Nephron (organoid): ENCODE results near the gene EZR.

Experiments used
- H3K27ac Mint-ChIP-seq, 3 experiments: 2 replicates each; pipeline ENCODE4 v1.8.0; 2020; ENCODE audit warnings: mixed read lengths in 3 of 3, mild to moderate bottlenecking in 2 of 3, moderate library complexity in 1 of 3
- H3K27me3 Mint-ChIP-seq: 2 replicates; pipeline ENCODE4 v1.8.0; 2021; ENCODE audit warnings: low read depth, mild to moderate bottlenecking, moderate library complexity, mixed read lengths
- H3K36me3 Mint-ChIP-seq: 2 replicates; pipeline ENCODE4 v1.8.0; 2020; ENCODE audit warnings: low read depth, mixed read lengths
- H3K4me1 Mint-ChIP-seq: 2 replicates; pipeline ENCODE4 v1.8.0; 2020; ENCODE audit warnings: mixed read lengths
- H3K4me3 Mint-ChIP-seq, 3 experiments: 2 replicates each; pipeline ENCODE4 v1.8.0; 2020; ENCODE audit warnings: mild to moderate bottlenecking in 3 of 3, mixed read lengths in 3 of 3, moderate library complexity in 2 of 3
- H3K9me3 Mint-ChIP-seq: 2 replicates; pipeline ENCODE4 v1.8.0; 2020; ENCODE audit warnings: mixed read lengths
- CTCF ChIP-seq, 3 experiments: fragments of 200-600 bp; sonication (generic); IDR thresholded peaks; one replicate each; pipeline ENCODE4 v1.5.0; 2021; ENCODE audit warnings: antibody characterized with exemption in 3 of 3; ENCODE audit not compliant: unreplicated experiment in 3 of 3

Gene EZR

GRCh38 chr6:158853072-158853879 lies 34.1 kb upstream of the EZR start:
- Mint-ChIP-seq H3K9me3 (no peaks in the 10 kb centered on the region), H3K4me1 (peaks cover 6% of the 10 kb centered on the region)

GRCh38 chr6:158852312-158853071 lies 33.3 kb upstream of the EZR start:
- H3K9me3 Mint-ChIP-seq, result no peaks in the 10 kb centered on the region
- no peak for TF ChIP-seq CTCF (IDR thresholded peaks at IDR 0.05; ENCODE audit: unreplicated experiment in 3 of 3)
- H3K27ac Mint-ChIP-seq, result no peak overlapping the region
- H3K27me3 Mint-ChIP-seq, result peaks cover under 1% of the 10 kb centered on the region
- H3K36me3 Mint-ChIP-seq, result no peaks in the 10 kb centered on the region
- peaks cover 6% of the 10 kb centered on the region for H3K4me1 Mint-ChIP-seq
- no peak overlapping the region for H3K4me3 Mint-ChIP-seq

More at GRCh38 chr6:158853072-158853879, 34.1 kb upstream of the EZR start:
- Mint-ChIP-seq H3K4me3 (no peak overlapping the region), H3K36me3 (no peaks in the 10 kb centered on the region), H3K27ac (no peak overlapping the region), H3K27me3 (no peaks in the 10 kb centered on the region)
- no peak for TF ChIP-seq CTCF (IDR thresholded peaks at IDR 0.05; ENCODE audit: unreplicated experiment in 3 of 3)

GRCh38 chr6:158850807-158851115 lies 31.6 kb upstream of the EZR start:
- peaks cover 10% of the 10 kb centered on the region for H3K27me3 Mint-ChIP-seq
- TF ChIP-seq CTCF (IDR thresholded peaks at IDR 0.05; ENCODE audit: unreplicated experiment in 3 of 3), result no peak
- no peaks in the 10 kb centered on the region for H3K36me3 Mint-ChIP-seq
- no peaks in the 10 kb centered on the region for H3K9me3 Mint-ChIP-seq
- H3K4me1 Mint-ChIP-seq, result peaks cover 6% of the 10 kb centered on the region
- H3K27ac Mint-ChIP-seq, result peak overlapping the region in 1 of 3 experiments; percentile 14
- no peak overlapping the region for H3K4me3 Mint-ChIP-seq

GRCh38 chr6:158849899-158850806 lies 31.0 kb upstream of the EZR start:
- peaks cover 6% of the 10 kb centered on the region for H3K4me1 Mint-ChIP-seq
- no peaks in the 10 kb centered on the region for H3K36me3 Mint-ChIP-seq
- peaks cover 10% of the 10 kb centered on the region for H3K27me3 Mint-ChIP-seq
- TF ChIP-seq CTCF (IDR thresholded peaks at IDR 0.05; ENCODE audit: unreplicated experiment in 3 of 3), result no peak
- peak overlapping the region in 2 of 3 experiments; percentile 5 to 14 for H3K27ac Mint-ChIP-seq
- H3K9me3 Mint-ChIP-seq, result no peaks in the 10 kb centered on the region
- H3K4me3 Mint-ChIP-seq, result no peak overlapping the region

GRCh38 chr6:158848490-158848895 lies 29.3 kb upstream of the EZR start:
- no peak overlapping the region for H3K4me3 Mint-ChIP-seq
- peaks cover 10% of the 10 kb centered on the region for H3K27me3 Mint-ChIP-seq
- H3K4me1 Mint-ChIP-seq, result peaks cover 6% of the 10 kb centered on the region
- no peaks in the 10 kb centered on the region for H3K36me3 Mint-ChIP-seq
- H3K27ac Mint-ChIP-seq, result no peak overlapping the region
- H3K9me3 Mint-ChIP-seq, result no peaks in the 10 kb centered on the region
- no peak for TF ChIP-seq CTCF (IDR thresholded peaks at IDR 0.05; ENCODE audit: unreplicated experiment in 3 of 3)
